GM23338 (cell line): Measurements from ENCODE around the gene EN2.

Experiments used
- CTCF ChIP-seq, 2 experiments: fragments of 200-600 bp in 1 of 2; sonication (generic) in 1 of 2; conservative IDR thresholded peaks; 2 replicates each; pipeline versions ENCODE4 v1.5.1 to v1.6.1; 2016 to 2017; ENCODE audit warnings: antibody characterized with exemption in 2 of 2, low read depth in 2 of 2, mild to moderate bottlenecking in 2 of 2, moderate library complexity in 1 of 2
- EZH2 ChIP-seq: fragments of 200-600 bp; sonication (generic); IDR thresholded peaks from one replicate; pipeline ENCODE4 v1.8.0; 2017; ENCODE audit warnings: antibody characterized with exemption, mild to moderate bottlenecking, low read depth; ENCODE audit not compliant: unreplicated experiment
- EZH2phosphoT487 ChIP-seq: fragments of 200-600 bp; sonication (generic); IDR thresholded peaks from one replicate; pipeline ENCODE4 v1.8.1; 2018; ENCODE audit warnings: antibody characterized with exemption; ENCODE audit not compliant: unreplicated experiment
- JUNB ChIP-seq: IDR thresholded peaks from one replicate; pipeline ENCODE4 v1.6.1; 2016; ENCODE audit warnings: antibody characterized with exemption; ENCODE audit not compliant: unreplicated experiment
- POLR2AphosphoS5 ChIP-seq: IDR thresholded peaks from 2 replicates; pipeline ENCODE4 v1.6.1; 2016; ENCODE audit warnings: antibody characterized with exemption, low read depth
- REST ChIP-seq: IDR thresholded peaks from one replicate; pipeline ENCODE4 v1.6.1; 2018; ENCODE audit warnings: antibody characterized with exemption; ENCODE audit not compliant: unreplicated experiment
- ZNF114 ChIP-seq: fragments of 250-450 bp; sonication (Bioruptor Pico); IDR thresholded peaks from 2 replicates; pipeline ENCODE4 v1.5.0; 2020; ENCODE audit warnings: mild to moderate bottlenecking, moderate library complexity

GRCh38 chr7:155514296-155514695 lies 56.4 kb downstream of the EN2 start:
- no peak for TF ChIP-seq CTCF (conservative IDR thresholded peaks at IDR 0.05; ENCODE audit: low read depth in 2 of 2)
- TF ChIP-seq JUNB, result no peak
- no peak for TF ChIP-seq EZH2
- TF ChIP-seq POLR2AphosphoS5, result no peak
- TF ChIP-seq ZNF114 (CRISPR knock-in tag), result no peak
- no peak for TF ChIP-seq REST
- no peak for TF ChIP-seq EZH2phosphoT487
